IPS-NIHi7 (cell line): ENCODE measurements around the gene FOXD4L4.
"Not testable (repeated sequence)": the region's sequence is repeated elsewhere in the genome, so short reads cannot be mapped to it uniquely, and the experiment has no call there.

Experiments
- DNase-seq: peaks from one replicate; pipeline ENCODE4 v3.0.0; 2012; ENCODE audit warnings: mixed read lengths; ENCODE audit errors: extremely low spot score

Gene FOXD4L4

DNA sequence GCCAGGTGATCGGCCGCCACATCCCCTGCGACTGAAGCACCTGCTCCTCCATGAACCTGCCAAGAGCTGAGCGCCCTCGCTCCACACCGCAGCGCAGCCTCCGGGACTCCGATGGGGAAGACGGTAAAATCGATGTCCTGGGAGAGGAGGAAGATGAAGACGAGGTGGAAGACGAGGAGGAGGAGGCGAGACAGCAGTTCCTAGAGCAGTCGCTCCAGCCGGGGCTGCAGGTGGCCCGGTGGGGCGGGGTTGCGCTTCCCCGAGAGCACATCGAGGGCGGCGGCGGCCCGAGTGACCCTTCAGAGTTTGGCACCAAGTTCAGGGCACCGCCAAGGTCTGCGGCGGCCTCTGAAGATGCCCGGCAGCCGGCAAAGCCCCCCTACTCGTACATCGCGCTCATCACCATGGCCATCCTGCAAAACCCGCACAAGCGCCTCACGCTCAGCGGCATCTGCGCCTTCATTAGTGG, at the start of gene FOXD4L4:
Gene FOXD4L4, plus strand, starts transcription at position 51 of the 469 bp plus-strand sequence. Its CDS starts 0 bp downstream, at position 51.
- not testable (repeated sequence) for DNase-seq

DNA sequence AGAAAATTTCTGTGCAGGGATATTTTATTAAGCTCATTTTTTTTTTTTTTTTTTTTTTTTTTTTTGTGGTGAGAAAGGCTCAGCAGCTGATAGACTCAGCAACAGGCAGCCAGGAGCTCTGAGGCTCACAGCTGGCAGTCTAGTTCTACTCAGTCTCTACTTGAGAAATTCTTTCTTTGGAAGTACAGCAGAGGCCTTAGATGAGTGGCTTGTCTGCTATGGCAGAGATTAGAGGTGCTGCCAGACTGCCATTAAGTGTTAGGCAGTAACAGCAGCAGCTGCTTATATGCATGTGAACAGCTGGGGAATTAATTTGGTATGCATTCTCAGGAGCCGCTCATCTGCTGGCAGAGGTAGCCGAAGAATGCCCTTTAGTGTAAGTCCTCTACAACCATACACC, 33.4 kb upstream of the FOXD4L4 start:
- DNase-seq, result not testable (repeated sequence)

DNA sequence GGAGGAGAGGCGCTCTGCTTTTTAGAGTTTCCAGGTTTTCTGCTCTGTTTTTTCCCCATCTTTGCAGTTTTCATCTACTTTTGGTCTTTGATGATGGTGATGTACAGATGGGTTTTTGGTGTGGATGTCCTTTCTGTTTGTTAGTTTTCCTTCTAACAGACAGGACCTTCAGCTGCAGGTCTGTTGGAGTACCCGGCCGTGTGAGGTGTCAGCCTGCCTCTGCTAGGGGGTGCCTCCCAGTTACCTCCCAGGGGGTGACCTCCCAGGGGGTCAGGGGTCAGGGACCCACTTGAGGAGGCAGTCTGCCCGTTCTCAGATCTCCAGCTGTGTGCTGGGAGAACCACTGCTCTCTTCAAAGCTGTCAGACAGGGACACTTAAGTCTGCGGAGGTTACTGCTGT, 22.5 kb upstream of the FOXD4L4 start:
- not testable (repeated sequence) for DNase-seq

DNA sequence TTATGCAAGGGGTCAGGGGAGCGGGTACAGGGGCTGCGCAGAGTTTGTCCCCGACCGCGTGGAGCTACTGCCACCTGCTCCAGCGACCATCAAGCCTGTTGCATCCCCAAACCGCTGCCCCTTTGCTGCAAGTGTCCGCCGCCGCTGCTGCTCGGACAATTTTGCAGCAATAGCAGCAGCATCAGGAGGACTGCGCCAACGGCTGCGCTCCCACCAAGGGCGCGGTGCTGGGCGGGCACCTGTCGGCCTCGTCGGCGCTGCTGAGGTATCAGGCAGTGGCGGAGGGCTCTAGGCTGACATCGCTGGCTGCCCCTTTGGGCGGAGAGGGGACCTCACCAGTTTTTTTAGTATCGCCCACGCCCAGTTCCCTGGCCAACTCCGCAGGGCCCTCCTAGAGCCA, 1.2 kb downstream of the FOXD4L4 start:
- not testable (repeated sequence) for DNase-seq
